ENCODE data around the gene RAD9B.

The RAD9B gene

DNA sequence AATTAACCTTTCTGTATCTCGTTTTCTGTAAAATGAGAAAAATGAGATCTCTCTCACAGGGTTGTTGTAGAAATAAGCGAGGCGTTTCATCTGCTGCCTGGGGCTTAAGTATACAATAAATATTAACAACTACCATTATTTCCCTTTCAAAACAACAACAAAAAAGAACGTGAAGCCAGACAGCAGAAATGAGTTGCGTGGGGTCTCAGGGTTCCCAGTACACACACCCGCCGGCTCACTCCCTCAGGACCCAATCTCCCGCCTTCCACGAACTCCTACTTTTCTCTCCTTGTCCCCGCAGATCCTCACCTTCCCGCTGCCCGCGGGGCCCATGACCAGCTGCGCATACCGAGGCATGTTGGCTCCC is 34.3 kb upstream of the RAD9B start:
- Histone ChIP-seq H3K4me3 (peak overlapping the region; percentile 82), H3K27ac (peak overlapping the region; percentile 95 to 97)
- TF ChIP-seq, protein P1, sequence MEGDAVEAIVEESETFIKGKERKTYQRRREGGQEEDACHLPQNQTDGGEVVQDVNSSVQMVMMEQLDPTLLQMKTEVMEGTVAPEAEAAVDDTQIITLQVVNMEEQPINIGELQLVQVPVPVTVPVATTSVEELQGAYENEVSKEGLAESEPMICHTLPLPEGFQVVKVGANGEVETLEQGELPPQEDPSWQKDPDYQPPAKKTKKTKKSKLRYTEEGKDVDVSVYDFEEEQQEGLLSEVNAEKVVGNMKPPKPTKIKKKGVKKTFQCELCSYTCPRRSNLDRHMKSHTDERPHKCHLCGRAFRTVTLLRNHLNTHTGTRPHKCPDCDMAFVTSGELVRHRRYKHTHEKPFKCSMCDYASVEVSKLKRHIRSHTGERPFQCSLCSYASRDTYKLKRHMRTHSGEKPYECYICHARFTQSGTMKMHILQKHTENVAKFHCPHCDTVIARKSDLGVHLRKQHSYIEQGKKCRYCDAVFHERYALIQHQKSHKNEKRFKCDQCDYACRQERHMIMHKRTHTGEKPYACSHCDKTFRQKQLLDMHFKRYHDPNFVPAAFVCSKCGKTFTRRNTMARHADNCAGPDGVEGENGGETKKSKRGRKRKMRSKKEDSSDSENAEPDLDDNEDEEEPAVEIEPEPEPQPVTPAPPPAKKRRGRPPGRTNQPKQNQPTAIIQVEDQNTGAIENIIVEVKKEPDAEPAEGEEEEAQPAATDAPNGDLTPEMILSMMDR (IDR thresholded peaks at IDR 0.05) = no peak
- DNase-seq (ENCODE audit: low spot score) = no peak

DNA sequence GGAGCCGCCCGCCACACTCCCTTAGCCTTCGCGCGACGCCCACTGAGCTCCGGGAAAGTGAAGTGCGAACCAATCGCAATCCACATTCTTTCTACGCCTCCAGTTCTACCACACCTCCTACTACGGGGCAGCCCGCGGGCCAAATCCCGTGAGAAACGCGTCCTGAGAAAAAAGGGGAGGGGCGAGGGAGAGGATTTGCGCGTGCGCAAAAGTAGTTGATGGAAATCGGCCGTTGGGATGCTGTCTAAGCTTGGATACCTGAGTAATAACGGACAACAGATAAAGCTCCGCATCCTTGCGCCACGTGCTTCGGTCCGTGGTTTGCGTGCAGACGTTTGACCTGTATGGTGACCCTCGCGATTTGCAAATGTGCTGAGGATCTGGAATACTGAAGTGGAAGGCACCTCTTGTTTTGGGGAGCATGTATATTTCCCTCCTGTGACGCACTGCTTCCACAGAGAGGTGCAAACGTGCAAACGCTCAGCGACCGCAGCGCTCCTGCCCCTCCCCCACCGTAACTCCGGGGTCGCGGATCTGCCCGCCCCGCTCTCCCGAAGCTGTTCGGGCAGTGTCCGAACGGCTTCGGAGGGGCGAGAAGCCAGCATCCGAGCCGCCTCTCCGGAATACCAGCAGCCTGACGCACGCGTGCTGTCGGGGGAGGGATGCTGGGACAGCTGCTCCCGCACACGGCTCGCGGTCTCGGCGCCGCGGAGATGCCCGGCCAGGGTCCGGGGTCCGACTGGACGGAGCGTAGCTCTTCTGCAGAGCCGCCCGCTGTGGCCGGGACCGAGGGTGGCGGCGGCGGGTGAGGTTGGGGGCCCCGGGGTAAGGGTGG is 33.7 kb upstream of the RAD9B start, which contains the start of the genes FAM216A and GPN3:
Gene FAM216A (plus strand): TSS at position 632 of the 835 bp plus-strand sequence. CDS start 31 bp downstream, at position 663.
Gene GPN3 (minus strand): TSS at position 44 of the 835 bp plus-strand sequence. CDS start 54 bp downstream, outside the sequence.
- TF ChIP-seq, protein P1 (IDR thresholded peaks at IDR 0.05) = no peak

DNA sequence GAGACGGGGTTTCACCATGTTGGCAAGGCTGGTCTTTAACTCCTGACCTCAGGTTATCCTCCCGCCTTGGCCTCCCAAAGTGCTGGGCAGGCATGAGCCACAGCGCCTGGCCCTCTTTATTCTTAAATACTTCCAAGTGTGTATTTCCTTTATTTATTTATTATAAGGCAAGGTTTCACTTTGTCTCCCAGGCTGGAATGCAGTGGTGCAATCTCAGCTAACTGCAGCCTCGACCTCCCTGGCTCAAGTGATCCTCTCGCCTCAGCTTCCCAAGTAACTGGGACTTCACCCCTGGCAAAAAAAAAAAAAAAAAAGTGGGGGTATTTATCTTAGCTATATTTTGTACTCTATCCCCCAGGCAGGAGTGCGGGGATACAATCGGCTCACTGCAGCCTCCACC is 26.7 kb upstream of the RAD9B start:
- H3K27ac ChIP-seq = no peak overlapping the region
- H3K4me3 ChIP-seq = no peak overlapping the region
- TF ChIP-seq, protein P1 (IDR thresholded peaks at IDR 0.05) = no peak
- no peak for DNase-seq (ENCODE audit: low spot score)

More for the DNA sequence above, 33.7 kb upstream of the RAD9B start, which contains the start of the genes FAM216A and GPN3:
- peak within 1 kb of the TSS; percentile 82 for H3K4me3 ChIP-seq
- DNase-seq (ENCODE audit: low spot score) = peak; percentile 97
- H3K27ac ChIP-seq = peak within 1 kb of the TSS; percentile 95 to 97

DNA sequence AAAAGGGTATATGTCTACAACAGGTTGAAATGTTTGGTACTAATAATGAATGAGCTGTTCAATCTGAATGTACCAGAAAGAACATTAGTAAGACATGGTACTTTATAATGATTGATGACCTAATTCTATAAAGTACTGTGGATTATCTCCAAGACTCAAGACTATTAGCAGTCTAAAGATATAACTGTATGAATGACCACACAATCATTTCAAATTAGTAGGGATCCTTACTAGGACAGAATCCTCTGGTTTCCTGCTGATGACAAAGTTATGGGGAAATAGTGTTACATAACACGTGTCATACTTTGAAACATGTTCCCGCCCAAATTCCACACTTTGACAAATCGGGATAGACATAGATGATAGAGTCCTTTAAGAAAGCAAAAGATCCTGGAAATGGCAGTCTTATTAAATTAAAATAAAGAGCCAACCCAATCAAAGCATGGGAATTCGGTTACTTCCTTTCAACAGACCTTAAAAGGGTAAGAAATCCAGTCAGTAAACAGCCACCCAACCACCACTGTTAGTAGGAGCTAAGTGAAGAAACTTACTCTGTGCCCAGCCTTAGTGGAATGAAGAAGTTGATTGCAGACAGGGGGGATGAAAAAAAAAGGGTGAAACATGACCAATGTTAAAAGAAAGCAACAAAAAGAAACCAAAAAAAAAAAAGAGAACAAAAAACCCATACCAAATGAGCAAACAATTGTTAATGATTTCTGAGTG is 3.0 kb upstream of the RAD9B start:
- DNase-seq (ENCODE audit: low spot score) = no peak
- H3K4me3 ChIP-seq = no peak overlapping the region
- TF ChIP-seq, protein P1 (IDR thresholded peaks at IDR 0.05) = no peak
- H3K27ac ChIP-seq = no peak overlapping the region

DNA sequence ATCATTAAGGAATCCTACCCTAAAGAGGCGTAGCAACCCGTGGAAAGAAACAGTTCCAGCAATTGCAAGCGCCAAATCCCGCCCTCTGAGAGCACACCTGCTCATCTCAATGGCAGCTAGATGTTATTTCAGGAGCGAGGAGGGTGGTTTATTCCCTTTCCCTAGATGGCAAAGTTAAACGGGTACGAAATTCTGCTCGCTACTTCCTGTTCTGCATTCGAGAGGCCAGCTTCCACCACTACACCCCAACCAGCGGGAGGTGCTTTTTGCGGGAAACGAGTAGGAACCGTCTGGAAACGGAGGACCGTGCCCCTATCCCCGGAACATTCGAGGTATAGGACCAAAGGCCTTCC is 756 bp upstream of the RAD9B start:
- TF ChIP-seq, protein P1 (IDR thresholded peaks at IDR 0.05) = no peak
- DNase-seq (ENCODE audit: low spot score) = no peak
- Histone ChIP-seq H3K27ac (peak overlapping the region; percentile 89 to 91), H3K4me3 (peak overlapping the region; percentile 83)

DNA sequence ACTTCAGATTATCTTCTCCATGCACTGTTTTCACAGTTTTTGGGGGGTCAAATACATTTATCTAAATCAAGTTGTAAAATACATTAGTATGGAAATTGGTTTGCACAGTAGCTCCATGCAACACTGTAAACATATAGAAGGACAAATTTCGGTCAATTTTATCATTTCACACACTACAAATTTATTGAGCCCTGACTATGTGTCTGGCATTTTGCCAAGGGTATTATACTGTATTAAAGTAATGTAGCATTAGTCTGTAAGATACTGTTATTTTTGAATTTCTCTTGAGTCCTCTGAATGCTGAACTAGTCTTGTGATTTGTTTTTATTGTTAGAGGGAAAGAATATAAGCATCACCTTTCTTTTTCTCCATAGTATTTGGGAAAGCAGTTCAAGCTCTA is 1.3 kb downstream of the RAD9B start:
- TF ChIP-seq, protein P1 (IDR thresholded peaks at IDR 0.05) = no peak
- Histone ChIP-seq H3K27ac (no peak overlapping the region), H3K4me3 (no peak overlapping the region)
- DNase-seq (ENCODE audit: low spot score) = no peak

Data from coronary artery (tissue), 2 donors.